GM18907 (cell line): ENCODE results near the gene NFIC.
"Not testable (repeated sequence)": the region's sequence is repeated elsewhere in the genome, so short reads cannot be mapped to it uniquely, and the experiment has no call there.

Source experiments
- ATAC-seq: cut with Tn5 transposase; IDR thresholded peaks from one replicate; pipeline ENCODE4 v1.9.1; 2021; ENCODE audit warnings: mild to moderate bottlenecking, moderate library complexity; ENCODE audit not compliant: unreplicated experiment

NFIC gene

DNA sequence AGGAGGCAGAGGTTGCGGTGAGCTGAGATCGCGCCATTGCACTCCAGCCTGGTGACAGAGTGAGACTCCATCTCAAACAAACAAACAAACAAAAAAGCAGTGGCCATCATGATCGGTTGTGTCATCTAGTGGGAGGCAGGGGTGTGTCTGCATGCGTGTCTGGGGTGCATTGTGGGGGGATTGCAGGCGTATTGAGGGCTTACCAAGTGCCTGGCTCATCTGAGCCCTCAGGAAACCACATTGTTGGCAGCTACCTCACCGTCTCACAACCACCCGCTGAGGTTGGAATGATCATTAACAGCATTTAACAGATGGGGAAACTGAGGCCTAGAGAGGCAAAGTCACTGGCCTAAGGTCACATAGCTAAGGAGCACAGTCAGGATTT, 30.5 kb downstream of the NFIC start:
- no peak for ATAC-seq

DNA sequence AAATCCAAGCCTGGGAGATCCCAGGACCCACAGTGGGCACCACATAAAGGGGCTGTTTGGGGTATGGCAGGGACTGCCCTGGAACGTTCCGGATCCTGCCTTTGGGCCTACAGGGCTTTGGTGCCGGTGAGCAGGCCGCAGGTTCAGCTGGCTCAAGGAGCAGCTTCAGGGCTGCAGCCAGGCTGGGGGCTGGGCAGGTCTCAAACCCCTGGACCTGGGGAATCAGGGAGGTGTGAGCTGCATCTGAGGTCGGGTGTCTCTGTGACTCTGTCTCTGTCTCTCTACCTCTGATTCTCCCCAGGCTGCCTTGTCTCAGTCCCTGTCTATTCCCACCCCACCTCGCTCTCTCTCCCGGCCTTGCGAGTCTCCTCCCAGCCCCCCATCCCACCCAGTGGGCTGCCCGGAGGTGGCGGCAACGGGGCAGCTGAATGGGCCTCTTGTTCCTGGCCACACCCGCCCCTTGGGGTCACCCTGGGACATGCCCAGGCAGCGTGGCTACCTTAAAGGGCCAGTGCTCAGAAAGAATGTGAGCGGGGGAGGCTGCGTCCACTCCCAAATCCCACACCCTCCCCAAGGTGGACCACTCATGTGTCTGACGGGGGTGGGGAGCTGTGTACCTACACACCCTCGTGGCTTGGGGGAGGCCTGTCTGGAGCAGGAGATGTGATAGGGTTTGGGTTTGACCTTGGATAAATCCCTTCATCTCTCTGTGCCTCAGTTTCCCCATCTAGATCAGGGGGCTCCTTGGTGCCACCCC, 31.1 kb downstream of the NFIC start:
- ATAC-seq, result no peak

DNA sequence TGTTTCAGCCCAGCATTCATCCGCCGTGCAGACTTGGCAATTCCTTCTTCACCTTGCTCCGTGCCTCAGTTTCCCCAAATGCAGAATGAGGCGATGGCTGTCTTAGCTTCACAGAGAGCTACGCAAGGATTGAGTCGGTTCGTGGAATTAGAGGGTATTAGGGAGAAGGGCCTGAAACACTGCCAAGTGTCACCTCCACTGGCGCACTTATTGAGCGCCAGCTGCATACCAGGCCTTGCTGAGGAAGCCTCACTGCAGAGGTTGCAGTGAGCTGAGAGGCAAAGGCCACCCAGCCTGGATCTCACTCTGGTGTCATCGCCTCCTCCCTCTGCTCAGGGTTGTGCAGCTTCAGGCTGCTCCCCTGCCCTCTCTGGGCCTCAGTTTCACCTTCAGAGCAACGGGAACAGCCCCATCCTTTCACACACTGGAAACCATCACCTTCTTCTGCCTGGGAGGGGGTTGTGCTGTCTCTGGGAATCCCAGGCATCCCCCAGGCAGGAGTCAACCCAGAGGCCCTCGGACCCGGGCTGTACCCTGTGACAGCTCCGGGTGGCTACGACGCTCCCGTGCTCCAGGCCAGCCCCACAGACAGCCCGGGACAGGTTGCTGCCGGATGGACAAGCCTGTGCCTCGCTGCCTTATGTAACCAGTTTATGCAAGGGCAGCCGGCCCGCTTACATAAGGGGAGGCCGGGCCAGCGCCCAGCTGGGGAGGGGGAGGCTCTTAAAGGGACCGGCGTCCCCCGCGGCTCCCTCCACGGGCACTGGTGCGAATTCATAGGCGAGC, 31.9 kb downstream of the NFIC start:
- ATAC-seq, result no peak

DNA sequence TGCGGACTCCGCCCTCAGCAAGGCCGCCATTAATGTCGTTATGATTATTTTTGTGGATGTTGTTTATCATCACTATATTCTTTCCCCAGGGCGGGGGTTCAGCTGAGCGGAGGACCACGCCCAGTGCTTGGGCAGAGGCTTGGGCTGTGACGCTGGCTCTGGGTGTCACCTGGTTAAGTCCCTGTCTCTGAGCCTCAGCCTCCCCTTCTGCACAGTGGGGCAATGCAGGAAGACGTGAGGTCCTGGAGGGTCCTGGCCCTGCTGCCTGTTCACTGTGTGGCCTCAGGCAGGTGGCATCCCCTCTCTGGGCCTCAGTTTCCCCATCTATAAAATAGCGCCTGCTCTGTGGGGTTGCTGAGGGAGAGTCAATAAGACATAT, 32.5 kb downstream of the NFIC start:
- ATAC-seq, result no peak

DNA sequence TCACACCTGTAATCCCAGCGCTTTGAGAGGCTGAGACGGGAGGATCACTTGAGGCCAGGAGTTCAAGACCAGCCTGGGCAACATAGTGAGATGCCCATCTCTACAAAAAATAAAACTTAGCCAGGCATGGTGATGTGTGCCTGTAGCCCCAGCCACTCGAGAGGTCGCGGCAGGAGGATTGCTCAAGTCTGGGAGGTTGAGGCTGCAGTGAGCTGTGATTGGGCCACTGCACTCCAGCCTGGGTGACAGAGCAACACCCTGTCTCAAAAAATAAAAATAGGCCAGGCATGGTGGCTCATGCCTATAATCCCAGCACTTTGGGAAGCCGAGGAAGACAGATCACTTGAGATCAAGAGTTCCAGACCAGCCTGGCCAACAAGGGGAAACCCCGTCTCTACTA, 32.9 kb downstream of the NFIC start:
- not testable (repeated sequence) for ATAC-seq

DNA sequence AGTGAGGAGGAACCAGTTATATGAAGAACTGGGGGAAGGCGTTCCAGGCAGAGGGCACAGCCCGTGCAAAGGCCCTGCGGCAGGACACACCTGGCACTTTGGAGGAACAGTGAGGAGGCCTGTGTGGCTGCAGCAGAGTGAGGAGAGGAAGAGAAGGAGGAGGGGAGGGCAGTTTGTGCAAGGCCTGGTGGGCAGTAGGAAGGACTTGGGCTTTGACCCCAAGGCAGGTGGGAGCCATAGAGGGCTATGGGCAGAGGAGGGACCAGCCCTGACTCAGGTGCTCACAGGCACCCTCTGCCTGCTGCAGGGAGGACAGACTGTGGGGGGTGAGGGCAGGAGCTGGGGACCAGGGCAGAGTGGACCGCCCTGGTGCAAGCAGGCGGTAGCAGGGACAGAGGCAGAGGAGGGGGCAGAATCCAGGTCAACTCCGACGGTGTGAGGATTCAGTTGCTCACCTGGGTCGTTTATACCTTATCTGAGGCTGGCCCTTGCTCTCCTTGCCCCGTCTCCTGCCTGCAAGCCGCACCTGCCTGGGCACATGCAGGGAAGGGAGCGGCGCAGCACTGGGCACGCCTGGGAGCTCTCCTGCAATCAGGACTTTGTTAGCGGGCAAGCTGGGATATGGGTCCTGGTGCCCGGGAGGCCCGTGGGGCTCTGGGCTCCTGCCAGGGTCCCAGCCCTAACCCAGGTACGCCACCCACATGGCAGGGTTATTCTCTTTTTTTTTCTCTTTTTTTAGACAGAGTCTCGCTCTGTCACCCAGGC, 34.8 kb downstream of the NFIC start:
- no peak for ATAC-seq

DNA sequence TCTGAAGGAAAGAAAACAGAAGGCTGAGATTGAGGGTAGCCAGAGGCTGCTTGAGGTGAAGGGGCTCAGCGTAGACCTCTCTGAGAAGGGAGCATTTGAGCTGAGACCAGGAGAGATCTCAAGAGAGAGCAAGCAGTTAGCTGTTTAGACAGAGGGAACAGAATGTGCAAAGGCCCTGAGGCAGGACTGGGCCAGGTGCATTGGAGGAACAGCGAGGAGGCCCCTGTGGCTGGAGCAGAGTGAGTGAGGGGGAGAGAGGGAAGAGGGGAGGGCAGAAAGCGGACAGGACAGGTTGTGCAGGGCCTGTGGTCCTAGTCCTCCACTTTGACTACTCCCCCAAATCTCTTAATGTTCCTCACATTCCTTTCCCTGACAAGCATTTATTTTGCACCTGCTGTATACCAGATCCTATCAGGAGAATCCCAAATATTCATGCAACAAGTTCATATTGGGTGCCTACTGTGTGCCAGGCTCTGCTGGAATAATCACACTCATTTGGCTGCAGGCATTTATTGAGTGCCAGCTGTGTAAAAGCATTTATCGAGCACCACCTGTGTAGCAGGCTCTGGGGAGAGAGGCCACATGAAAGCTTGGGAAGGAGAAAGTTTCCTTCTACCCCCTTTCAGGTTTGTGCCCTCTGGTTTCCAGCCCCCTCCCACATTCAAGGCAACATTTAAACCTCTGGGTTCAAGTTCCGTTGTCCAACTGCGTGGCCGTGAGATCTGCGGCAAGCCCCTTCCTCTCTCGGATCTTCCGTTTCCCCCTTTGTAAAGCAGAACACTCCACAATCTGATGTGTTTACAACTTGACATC, 36.5 kb downstream of the NFIC start:
- ATAC-seq, result no peak

DNA sequence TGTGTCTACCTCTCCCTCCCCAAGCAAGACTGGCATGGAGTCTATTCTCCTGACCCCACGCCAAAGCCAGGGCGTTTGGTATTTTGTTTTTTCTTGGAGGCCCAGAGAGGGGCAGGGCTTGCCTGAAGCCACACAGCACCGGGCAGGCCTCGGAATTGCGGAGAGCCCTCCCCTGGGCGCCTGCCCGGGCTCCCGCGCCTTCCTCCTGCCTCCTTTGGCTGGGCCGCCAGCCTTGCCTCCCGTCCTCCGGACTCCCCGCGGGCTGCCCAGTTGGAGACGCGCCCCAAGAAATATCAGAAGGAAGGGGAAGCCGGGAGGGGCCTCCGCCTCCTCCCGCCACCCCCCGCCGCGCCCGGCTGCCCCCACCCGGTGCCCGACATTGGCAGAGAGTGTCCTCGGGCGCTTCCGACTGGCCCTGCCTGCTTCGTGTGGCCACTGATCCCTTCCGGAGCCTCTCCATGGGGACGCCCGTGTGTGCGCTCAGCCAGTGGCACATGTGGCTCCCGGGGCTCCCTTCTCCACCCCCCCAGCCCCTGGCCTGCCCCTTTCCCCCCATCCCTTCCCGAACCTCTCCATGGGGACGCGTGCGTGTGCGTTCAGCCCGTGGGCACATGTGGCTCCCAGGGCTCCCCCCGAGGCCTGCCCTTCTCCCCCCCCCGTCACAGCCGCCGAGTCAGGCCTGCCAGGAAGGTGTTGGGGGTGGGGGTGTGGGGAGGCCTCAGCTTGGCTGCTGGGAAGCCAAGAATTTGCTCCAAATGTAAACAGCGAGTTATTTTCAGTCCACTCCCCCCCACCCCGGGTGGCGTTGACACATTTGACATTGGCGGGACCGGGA, 37.3 kb downstream of the NFIC start:
- ATAC-seq, result no peak

DNA sequence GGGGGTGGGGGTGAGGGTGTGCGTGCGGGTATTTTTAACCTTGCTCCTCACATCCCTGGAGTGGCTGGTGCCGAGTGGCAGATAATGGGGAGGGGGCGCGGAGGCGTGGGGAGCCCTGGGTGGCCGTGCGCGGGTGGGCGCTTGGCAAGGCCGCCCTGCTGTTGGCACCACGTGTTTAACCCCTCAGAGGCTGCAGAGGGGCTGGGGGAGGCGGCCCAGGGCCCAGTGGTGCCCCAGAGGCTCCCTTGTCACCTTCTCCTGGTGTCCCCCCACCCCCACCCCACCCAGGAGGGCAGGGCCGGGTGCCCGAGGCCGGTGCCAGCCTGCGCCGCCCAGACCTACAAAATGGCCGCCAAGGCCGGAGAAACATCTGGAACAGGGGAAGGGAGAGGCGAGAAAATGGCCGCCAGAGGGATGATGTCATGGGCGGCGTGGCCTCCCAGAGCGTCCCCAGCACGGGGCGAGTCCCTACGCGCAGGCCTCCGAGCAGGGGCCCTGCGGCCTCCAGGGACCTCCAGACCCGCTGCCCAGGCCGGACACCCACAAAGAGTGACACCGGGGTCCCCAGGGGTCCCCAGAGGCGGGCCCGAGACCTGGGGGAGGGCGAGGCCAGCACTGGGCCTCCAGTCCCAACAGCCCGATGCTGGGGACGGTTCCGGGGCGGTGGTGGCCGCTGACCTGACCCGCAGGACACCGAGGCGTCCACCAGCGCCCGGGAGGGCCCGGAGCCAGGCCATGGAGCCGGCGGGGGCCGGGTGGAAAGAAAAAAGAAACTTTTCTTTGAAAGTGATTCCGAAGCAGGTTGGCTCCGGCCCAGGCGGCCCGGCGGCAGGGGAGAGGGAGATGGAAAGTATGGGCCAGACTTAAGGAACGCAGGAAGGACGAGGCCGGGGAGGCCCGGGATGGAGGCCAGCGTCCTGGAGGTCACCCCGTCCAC, 38.2 kb downstream of the NFIC start:
- ATAC-seq, result no peak

DNA sequence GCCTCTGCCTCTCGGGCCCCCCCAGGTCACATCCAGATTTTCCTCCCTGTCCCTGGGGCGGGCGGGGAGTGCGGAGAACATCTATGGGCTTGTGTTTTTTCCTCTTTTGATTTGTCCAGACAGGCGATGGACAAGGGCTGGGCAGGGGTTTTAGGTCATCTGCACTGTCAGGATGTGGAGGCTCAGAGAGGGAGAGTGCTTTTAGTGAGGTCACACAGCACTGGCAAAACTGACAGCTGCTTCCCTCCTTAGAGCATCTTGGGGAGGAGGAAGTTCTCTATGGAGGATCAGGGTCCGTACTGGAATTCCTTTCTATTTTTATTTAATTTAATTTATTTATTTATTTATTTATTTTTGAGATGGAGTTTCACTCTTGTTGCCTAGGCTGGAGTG, 38.9 kb downstream of the NFIC start:
- no peak for ATAC-seq

DNA sequence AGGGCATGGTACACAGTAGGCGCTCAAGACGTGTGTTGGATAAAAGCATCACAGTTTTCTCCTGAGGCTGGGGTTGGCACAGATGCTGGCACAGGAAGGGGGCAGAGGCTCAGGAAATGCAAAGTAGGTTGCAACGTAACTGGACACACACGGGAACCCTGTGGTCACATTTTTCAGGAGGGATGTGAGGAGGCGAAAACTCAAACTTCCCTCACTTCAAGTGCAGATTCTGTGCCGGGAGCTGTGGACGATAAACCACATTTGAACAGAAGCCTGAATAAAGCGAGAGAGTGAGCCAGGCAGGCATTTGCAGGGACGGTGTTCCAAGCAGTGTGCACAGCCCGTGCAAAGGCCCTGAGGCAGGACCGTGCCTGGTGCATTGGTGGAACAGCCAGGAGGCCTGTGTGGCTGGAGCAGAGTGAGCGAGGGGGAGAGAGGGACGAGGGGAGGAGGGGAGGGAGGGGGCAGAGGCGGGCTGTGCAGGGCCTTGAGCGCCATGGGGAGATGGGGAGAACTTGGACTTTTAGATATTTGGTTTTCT, 40.3 kb downstream of the NFIC start:
- ATAC-seq, result no peak

DNA sequence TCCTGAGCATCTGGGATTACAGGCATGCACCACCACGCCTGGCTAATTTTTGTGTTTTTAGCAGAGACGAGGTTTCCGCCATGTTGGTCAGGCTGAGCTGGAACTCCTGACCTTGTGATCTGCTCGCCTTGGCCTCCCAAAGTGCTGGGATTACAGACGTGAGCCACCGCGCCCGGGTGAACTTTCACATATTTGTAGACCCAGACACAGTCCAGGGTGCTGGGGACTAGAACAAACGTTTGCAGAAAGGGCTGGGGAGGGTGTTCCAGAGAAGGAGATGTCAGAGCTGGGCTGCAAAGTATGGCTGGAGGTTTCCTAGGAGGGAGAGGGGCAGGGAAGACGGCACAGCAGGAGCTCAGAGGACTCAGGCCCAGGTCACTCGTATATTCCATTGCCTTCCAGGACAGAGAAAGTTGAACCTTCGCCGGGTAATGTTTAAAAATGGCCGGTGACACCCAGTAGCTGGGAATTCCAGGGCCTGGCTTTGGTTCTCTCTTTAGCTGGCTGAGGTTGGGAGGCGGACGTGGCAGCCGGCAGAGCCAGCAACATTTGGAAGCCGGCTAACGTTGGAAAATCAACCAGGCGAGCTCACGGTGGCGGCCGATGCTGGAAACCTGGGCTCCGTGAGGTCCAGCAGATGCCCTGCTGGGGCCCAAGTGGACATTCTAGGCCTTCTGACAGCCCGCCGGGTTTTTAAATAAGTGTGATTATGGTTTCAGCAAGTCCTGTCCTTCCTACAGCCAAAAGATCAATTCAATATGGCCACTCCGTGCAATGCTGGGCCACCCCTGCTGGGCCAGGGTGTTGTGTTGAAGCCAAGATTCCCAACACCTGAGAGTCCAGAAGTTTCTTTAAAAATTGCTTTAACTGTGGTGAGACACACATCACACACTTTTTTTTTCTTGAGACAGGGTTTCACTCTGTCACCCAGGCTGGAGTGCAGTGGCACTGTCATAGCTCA, 41.5 kb downstream of the NFIC start:
- no peak for ATAC-seq

DNA sequence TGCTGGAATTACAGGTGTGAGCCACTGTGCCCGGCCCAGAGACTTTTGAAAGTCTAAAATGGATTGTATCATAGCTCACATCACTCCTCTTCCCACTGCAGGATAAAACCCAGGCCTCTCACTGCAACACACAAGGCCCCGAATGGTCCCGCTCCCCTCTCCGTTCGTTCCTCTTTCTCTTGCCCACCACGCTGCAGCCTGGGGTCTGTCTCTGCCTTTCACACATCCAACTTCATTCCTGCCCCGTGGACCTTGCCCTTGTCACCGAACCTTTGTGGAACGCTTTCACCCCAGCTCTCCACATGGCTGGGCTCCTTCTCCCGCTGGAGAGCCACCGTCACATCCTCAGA, 42.6 kb downstream of the NFIC start:
- no peak for ATAC-seq

DNA sequence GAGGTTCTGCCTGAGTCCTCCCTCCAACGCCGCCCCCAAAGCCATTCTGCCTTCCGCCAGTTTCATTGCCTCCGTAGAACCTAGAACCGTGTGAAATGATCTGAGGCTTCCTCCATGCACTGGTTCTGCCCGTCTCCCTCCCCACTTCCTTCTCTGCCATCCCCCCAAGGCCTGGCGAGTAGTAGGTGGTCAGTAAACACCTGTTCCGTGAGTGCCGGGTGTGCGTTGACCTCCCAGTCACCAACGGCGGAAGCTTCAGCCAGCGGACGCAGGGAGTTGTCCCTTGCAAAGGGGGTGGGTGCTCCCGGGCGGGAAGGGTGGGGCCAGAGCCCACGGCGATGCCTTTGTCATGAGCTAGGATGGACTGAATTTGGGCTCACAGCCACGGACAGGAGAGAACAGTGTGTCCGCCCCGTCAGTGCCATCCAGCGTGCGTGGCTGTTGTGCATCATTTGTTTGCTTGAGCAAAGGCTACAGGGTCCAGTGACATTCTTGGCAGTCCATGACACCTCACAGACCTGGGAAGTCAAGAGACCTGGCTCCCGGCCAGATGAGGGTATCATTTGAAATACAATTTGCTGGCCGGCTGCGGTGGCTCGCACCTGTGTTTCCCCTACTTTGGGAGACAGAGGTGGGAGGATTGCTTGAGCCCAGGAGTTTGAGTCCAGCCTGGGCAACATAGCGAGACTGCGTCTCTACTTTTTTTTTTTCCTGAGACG, 43.1 kb downstream of the NFIC start:
- ATAC-seq, result no peak

DNA sequence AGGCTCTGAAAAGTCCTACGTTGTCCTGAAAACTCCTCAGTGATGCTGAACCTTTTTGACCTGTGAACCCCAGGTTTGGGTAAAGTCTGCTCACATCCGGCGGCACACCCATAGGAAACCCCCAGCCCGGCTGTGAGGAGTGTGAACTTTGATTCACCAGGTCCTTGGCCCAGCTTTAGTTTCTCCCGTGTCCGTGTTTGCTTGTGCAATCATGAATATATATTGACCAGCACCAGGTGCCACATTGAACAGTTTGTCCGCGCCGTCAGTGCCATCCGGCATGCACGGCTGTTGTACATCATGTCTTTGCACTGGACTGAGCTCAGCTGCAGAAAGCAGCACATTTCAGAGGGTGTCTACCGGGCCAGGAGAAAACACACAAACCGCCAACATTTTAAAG, 45.3 kb downstream of the NFIC start:
- no peak for ATAC-seq

DNA sequence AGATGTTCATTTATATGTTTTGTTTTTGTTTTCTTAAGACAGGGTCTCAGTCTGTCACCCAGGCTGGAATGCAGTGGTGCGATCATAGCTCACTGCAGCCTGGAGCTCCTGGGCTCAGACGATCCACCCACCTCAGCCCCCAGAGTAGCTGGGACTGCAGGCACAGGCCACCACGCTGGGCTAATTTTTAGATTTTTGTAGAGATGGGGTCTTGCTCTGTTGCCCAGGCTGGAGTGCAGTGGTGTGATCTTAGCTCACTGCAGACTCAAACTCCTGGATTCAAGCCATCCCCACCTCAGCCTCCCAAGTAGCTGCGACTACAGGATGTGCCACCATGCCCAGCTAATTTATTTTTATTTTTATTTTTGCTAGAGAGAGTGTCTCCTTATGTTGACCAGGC, 45.7 kb downstream of the NFIC start:
- ATAC-seq, result no peak

DNA sequence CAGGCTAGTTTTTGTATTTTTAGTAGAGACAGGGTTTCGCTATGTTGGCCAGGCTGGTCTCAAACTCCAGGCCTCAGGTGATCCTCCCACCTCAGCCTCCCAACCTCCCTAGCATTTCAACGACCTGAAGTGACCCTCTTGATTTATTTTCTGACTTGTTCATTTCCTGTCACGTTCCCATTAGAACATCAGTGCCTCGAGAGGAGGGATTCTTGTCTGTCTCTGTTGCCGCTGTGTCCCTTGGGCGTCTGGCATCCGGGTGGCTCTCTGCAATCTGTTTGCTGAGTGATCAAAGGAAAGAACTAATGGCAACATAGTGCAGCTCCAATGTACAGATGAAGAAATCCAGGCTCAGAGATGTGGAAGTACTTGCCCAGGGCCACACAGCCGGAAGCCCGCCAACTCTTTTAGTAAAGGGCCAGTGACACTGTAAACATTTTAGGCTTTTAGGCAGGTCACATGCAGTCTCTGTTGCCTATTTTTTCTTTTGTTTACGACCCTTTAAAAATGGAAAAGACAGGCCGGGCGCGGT, 47.5 kb downstream of the NFIC start:
- ATAC-seq, result no peak
